ENCODE measurements around the gene TTC7B. TPM values are rescaled to one million over a fixed set of nuclear protein-coding genes. Genes with fewer than 3 reads are reported as not detected.

TTC7B gene
- total and polyA plus RNA-seq, 2 experiments from 2014 or later, result 7.9 to 28.6 TPM

DNA sequence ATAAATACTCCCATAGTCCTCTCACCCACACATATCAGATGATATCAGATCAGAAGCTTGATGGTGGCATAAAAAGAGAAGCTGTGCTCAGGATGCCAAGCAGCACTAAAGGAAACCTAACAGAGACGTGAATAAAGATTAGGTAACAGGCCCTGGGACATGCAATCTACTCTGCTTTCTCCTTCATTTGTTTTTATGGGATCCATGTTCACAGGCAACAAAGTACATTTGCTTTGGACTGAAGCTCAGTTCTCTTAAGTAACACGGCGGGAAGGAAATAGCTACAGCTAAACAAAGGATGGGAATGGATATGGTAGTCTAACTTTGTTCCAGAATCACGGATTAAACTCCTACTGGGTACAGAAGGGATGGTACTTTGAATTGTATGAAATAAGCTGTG is 119.5 kb downstream of the TTC7B start:
- Mint-ChIP-seq H3K36me3 (ENCODE audit: low read depth) (no peaks in the 10 kb centered on the region), H3K27me3 (ENCODE audit: insufficient read depth, low read depth, poor library complexity) (peaks cover 9% of the 10 kb centered on the region), H3K4me1 (peaks cover 24% of the 10 kb centered on the region), H3K4me3 (no peak overlapping the region), H3K27ac (no peak overlapping the region), H3K9me3 (no peaks in the 10 kb centered on the region)
- ATAC-seq, result no peak
- no peak for TF ChIP-seq POLR2AphosphoS5 (IDR thresholded peaks at IDR 0.05; ENCODE audit: low read depth)
- no peak for TF ChIP-seq ZNF114 (CRISPR knock-in tag; IDR thresholded peaks at IDR 0.05)
- TF ChIP-seq, protein P1, sequence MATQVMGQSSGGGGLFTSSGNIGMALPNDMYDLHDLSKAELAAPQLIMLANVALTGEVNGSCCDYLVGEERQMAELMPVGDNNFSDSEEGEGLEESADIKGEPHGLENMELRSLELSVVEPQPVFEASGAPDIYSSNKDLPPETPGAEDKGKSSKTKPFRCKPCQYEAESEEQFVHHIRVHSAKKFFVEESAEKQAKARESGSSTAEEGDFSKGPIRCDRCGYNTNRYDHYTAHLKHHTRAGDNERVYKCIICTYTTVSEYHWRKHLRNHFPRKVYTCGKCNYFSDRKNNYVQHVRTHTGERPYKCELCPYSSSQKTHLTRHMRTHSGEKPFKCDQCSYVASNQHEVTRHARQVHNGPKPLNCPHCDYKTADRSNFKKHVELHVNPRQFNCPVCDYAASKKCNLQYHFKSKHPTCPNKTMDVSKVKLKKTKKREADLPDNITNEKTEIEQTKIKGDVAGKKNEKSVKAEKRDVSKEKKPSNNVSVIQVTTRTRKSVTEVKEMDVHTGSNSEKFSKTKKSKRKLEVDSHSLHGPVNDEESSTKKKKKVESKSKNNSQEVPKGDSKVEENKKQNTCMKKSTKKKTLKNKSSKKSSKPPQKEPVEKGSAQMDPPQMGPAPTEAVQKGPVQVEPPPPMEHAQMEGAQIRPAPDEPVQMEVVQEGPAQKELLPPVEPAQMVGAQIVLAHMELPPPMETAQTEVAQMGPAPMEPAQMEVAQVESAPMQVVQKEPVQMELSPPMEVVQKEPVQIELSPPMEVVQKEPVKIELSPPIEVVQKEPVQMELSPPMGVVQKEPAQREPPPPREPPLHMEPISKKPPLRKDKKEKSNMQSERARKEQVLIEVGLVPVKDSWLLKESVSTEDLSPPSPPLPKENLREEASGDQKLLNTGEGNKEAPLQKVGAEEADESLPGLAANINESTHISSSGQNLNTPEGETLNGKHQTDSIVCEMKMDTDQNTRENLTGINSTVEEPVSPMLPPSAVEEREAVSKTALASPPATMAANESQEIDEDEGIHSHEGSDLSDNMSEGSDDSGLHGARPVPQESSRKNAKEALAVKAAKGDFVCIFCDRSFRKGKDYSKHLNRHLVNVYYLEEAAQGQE (IDR thresholded peaks at IDR 0.05; ENCODE audit: unreplicated experiment), result no peak
- TF ChIP-seq JUNB (IDR thresholded peaks at IDR 0.05; ENCODE audit: unreplicated experiment), result no peak
- TF ChIP-seq STAT1 (IDR thresholded peaks at IDR 0.05; ENCODE audit: unreplicated experiment), result no peak
- no peak for TF ChIP-seq EZH2phosphoT487 (IDR thresholded peaks at IDR 0.05; ENCODE audit: unreplicated experiment)
- TF ChIP-seq ZNF331 (CRISPR knock-in tag; IDR thresholded peaks at IDR 0.05; ENCODE audit: low read depth), result no peak
- TF ChIP-seq, protein P2, sequence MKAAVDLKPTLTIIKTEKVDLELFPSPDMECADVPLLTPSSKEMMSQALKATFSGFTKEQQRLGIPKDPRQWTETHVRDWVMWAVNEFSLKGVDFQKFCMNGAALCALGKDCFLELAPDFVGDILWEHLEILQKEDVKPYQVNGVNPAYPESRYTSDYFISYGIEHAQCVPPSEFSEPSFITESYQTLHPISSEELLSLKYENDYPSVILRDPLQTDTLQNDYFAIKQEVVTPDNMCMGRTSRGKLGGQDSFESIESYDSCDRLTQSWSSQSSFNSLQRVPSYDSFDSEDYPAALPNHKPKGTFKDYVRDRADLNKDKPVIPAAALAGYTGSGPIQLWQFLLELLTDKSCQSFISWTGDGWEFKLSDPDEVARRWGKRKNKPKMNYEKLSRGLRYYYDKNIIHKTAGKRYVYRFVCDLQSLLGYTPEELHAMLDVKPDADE (IDR thresholded peaks at IDR 0.05), result no peak
- no peak for DNase-seq (ENCODE audit: low spot score)
- Histone ChIP-seq H3K4me2 (no peak overlapping the region), H2AFZ (no peak overlapping the region), H3K9me2 (ENCODE audit: insufficient read depth) (no peaks in the 10 kb centered on the region), H3K79me2 (replicated peaks; ENCODE audit: insufficient read depth) (no peaks in the 10 kb centered on the region), H3K36me3 (ENCODE audit: insufficient read depth) (no peaks in the 10 kb centered on the region), H3K27ac (ENCODE audit: low read depth) (peak overlapping the region; percentile 9; the same call in 1 of the 2 replicates), H3K27me3 (ENCODE audit: insufficient read depth) (no peaks in the 10 kb centered on the region), H3F3A (replicated peaks; ENCODE audit: low read depth) (peaks cover 5% of the 10 kb centered on the region; the same call in 1 of the 2 replicates), H4K20me1 (replicated peaks; ENCODE audit: insufficient read depth) (peaks cover 6% of the 10 kb centered on the region; the same call in 1 of the 2 replicates), H3K4me1 (ENCODE audit: insufficient read depth) (no peaks in the 10 kb centered on the region), H3K4me3 (no peak overlapping the region)

DNA sequence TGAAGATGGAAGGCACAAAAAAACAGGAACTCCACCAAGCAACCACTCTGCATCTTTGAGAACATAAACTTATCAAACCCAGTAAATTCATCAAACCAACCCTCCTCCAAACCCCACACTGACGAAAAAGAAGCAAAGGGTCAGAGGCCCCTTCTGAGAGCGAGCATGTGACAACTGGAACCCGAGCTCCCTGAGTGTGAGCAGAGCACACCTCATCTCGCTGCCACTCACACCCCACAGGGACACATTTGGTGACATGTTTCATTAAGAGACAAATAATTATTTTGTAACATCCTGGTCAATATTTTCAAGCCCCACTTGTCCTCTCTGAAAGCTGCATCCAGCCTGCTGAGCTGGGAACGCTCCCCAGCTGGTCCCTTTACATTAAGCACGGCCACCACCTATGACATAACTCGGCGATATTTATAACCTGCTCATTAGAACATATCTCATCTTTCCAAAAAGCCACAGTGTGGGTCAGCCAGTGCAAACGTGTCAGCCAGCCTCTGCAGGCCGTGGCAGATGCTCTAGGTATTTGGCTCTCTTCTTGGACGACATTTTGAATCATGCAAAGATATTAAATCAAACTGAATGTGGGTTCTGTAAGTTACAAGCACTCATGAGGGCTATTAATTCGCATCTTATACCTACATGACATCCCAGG is 120.1 kb downstream of the TTC7B start:
- H3K4me1 ChIP-seq (ENCODE audit: insufficient read depth), result no peaks in the 10 kb centered on the region
- H3F3A ChIP-seq (replicated peaks; ENCODE audit: low read depth), result peaks cover 5% of the 10 kb centered on the region; the same call in 1 of the 2 replicates
- H3K36me3 ChIP-seq (ENCODE audit: insufficient read depth), result no peaks in the 10 kb centered on the region
- no peak overlapping the region for H3K4me2 ChIP-seq
- H3K79me2 ChIP-seq (replicated peaks; ENCODE audit: insufficient read depth), result no peaks in the 10 kb centered on the region
- H3K4me1 Mint-ChIP-seq, result peaks cover 24% of the 10 kb centered on the region
- peaks cover 9% of the 10 kb centered on the region for H3K27me3 Mint-ChIP-seq (ENCODE audit: insufficient read depth, low read depth, poor library complexity)
- H2AFZ ChIP-seq, result no peak overlapping the region
- H3K4me3 ChIP-seq, result no peak overlapping the region
- no peak overlapping the region for H3K4me3 Mint-ChIP-seq
- H3K27me3 ChIP-seq (ENCODE audit: insufficient read depth), result no peaks in the 10 kb centered on the region
- H3K27ac Mint-ChIP-seq, result peak overlapping the region; percentile 32; the same call in 1 of the 2 replicates
- no peaks in the 10 kb centered on the region for H3K9me3 Mint-ChIP-seq
- peak overlapping the region; percentile 9; the same call in 1 of the 2 replicates for H3K27ac ChIP-seq (ENCODE audit: low read depth)
- ATAC-seq (no peak), DNase-seq (ENCODE audit: low spot score) (no peak)
- H4K20me1 ChIP-seq (replicated peaks; ENCODE audit: insufficient read depth), result peaks cover 6% of the 10 kb centered on the region; the same call in 1 of the 2 replicates
- no peaks in the 10 kb centered on the region for H3K36me3 Mint-ChIP-seq (ENCODE audit: low read depth)
- H3K9me2 ChIP-seq (ENCODE audit: insufficient read depth), result no peaks in the 10 kb centered on the region
- TF ChIP-seq, protein P3, sequence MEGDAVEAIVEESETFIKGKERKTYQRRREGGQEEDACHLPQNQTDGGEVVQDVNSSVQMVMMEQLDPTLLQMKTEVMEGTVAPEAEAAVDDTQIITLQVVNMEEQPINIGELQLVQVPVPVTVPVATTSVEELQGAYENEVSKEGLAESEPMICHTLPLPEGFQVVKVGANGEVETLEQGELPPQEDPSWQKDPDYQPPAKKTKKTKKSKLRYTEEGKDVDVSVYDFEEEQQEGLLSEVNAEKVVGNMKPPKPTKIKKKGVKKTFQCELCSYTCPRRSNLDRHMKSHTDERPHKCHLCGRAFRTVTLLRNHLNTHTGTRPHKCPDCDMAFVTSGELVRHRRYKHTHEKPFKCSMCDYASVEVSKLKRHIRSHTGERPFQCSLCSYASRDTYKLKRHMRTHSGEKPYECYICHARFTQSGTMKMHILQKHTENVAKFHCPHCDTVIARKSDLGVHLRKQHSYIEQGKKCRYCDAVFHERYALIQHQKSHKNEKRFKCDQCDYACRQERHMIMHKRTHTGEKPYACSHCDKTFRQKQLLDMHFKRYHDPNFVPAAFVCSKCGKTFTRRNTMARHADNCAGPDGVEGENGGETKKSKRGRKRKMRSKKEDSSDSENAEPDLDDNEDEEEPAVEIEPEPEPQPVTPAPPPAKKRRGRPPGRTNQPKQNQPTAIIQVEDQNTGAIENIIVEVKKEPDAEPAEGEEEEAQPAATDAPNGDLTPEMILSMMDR (conservative IDR thresholded peaks at IDR 0.05; ENCODE audit: low read depth in 2 of 2), result no peak
- TF ChIP-seq, protein P1 (IDR thresholded peaks at IDR 0.05; ENCODE audit: unreplicated experiment), result no peak
- TF ChIP-seq ZNF114 (CRISPR knock-in tag; IDR thresholded peaks at IDR 0.05) (no peak), EZH2 (IDR thresholded peaks at IDR 0.05; ENCODE audit: low read depth, unreplicated experiment) (no peak), JUNB (IDR thresholded peaks at IDR 0.05; ENCODE audit: unreplicated experiment) (no peak), NANOG (IDR thresholded peaks at IDR 0.05; ENCODE audit: borderline replicate concordance) (no peak)
- TF ChIP-seq, protein P2 (IDR thresholded peaks at IDR 0.05), result no peak

All from GM23338 (cell line).